ENCODE results near the gene LRRC71. TPM values are rescaled to one million over a fixed set of nuclear protein-coding genes. Genes with fewer than 3 reads are reported as not detected.

The LRRC71 gene
- total RNA-seq, 1 experiment from 2014 or later: not detected

DNA sequence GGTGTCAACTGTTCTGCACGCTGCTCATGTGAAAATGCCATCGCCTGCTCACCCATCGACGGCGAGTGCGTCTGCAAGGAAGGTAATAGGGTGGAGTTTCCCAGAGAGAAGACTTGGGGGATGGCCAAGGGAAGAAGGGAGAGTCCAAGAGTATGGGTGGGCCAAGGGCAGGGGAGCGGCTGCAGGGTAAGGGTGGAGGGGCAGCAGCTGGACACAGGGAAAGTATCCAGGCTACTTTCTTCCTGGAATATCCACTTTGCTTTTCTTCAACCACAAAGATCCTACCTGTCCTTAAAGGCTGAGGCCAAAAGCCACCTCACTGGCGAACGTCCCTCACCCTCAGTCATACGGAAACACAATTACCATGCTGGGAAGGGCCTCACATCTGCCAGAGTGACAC, 11.5 kb upstream of the LRRC71 start:
- Mint-ChIP-seq H3K4me3 (ENCODE audit: unreplicated experiment) (no peak overlapping the region), H3K36me3 (ENCODE audit: insufficient read depth, unreplicated experiment) (no peaks in the 10 kb centered on the region), H3K9me3 (ENCODE audit: unreplicated experiment) (no peaks in the 10 kb centered on the region), H3K4me1 (ENCODE audit: insufficient read depth, unreplicated experiment) (peaks cover 19% of the 10 kb centered on the region), H3K27ac (ENCODE audit: low read depth, unreplicated experiment) (no peak overlapping the region), H3K27me3 (ENCODE audit: insufficient read depth, unreplicated experiment) (peaks cover 13% of the 10 kb centered on the region)
- TF ChIP-seq, protein P1, sequence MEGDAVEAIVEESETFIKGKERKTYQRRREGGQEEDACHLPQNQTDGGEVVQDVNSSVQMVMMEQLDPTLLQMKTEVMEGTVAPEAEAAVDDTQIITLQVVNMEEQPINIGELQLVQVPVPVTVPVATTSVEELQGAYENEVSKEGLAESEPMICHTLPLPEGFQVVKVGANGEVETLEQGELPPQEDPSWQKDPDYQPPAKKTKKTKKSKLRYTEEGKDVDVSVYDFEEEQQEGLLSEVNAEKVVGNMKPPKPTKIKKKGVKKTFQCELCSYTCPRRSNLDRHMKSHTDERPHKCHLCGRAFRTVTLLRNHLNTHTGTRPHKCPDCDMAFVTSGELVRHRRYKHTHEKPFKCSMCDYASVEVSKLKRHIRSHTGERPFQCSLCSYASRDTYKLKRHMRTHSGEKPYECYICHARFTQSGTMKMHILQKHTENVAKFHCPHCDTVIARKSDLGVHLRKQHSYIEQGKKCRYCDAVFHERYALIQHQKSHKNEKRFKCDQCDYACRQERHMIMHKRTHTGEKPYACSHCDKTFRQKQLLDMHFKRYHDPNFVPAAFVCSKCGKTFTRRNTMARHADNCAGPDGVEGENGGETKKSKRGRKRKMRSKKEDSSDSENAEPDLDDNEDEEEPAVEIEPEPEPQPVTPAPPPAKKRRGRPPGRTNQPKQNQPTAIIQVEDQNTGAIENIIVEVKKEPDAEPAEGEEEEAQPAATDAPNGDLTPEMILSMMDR (IDR thresholded peaks at IDR 0.05; ENCODE audit: unreplicated experiment): no peak
- DNase-seq (ENCODE audit: unreplicated experiment): no peak
- intact Hi-C loops (cut with micrococcal nuclease): no loop called here
- POLR2A ChIA-PET: no interaction called here
- no TSS peak for BruUV-seq (replicated peaks)
- CTCF ChIA-PET: interaction anchor here (0.6 to 3.5 kb wide), 8 partner anchors 8 to 246 kb away, joined by 3 to 34 read pairs (median 3); no protein-coding TSS in a partner anchor

DNA sequence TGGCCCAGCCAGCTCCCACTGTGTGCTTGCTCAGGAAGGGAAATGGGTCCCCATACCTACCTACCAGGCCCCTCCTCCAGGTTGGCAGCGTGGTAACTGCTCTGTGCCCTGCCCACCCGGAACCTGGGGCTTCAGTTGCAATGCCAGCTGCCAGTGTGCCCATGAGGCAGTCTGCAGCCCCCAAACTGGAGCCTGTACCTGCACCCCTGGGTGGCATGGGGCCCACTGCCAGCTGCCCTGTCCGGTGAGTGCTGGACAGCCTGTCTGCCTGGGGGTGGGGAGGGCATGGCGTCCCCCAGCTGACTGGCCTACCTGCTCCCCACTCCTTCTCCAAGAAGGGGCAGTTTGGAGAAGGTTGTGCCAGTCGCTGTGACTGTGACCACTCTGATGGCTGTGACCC, 10.8 kb upstream of the LRRC71 start:
- ChIA-PET CTCF (interaction anchor here (0.6 to 3.5 kb wide), 14 partner anchors 8 to 498 kb away, joined by 3 to 34 read pairs (median 4); partner anchors contain the start of gene PEAR1), POLR2A (no interaction called here)
- no peak overlapping the region for H3K27ac Mint-ChIP-seq (ENCODE audit: low read depth, unreplicated experiment)
- no peak overlapping the region for H3K4me3 Mint-ChIP-seq (ENCODE audit: unreplicated experiment)
- H3K36me3 Mint-ChIP-seq (ENCODE audit: insufficient read depth, unreplicated experiment): no peaks in the 10 kb centered on the region
- intact Hi-C loops (cut with micrococcal nuclease): loop anchor here (10.0 kb wide), 1 partner anchor 245 kb away; no protein-coding TSS in a partner anchor
- no peak for DNase-seq (ENCODE audit: unreplicated experiment)
- BruUV-seq (replicated peaks): no TSS peak
- TF ChIP-seq, protein P1 (IDR thresholded peaks at IDR 0.05; ENCODE audit: unreplicated experiment): no peak
- H3K9me3 Mint-ChIP-seq (ENCODE audit: unreplicated experiment): no peaks in the 10 kb centered on the region
- peaks cover 13% of the 10 kb centered on the region for H3K27me3 Mint-ChIP-seq (ENCODE audit: insufficient read depth, unreplicated experiment)
- H3K4me1 Mint-ChIP-seq (ENCODE audit: insufficient read depth, unreplicated experiment): peaks cover 19% of the 10 kb centered on the region

DNA sequence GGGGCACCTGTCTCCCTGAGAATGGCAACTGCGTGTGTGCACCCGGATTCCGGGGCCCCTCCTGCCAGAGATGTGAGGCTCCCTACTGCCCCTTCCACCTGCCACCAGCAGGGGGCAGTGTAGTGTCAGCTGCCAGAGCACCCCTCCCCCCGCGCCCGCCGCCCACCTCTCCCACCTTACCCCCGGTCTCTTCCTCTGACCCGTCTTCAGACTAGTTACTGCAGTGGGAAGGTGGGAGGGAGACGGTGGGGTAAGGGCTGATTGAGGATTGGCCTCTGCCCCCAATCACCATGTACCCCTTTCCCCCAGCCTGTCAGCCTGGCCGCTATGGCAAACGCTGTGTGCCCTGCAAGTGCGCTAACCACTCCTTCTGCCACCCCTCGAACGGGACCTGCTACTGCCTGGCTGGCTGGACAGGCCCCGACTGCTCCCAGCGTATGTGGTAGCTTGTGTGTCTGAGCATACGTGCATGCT, 10.1 kb upstream of the LRRC71 start:
- Mint-ChIP-seq H3K27ac (ENCODE audit: low read depth, unreplicated experiment) (no peak overlapping the region), H3K36me3 (ENCODE audit: insufficient read depth, unreplicated experiment) (no peaks in the 10 kb centered on the region), H3K9me3 (ENCODE audit: unreplicated experiment) (no peaks in the 10 kb centered on the region), H3K4me3 (ENCODE audit: unreplicated experiment) (no peak overlapping the region), H3K27me3 (ENCODE audit: insufficient read depth, unreplicated experiment) (peaks cover 13% of the 10 kb centered on the region), H3K4me1 (ENCODE audit: insufficient read depth, unreplicated experiment) (peaks cover 19% of the 10 kb centered on the region)
- DNase-seq (ENCODE audit: unreplicated experiment): peak; percentile 47
- no TSS peak for BruUV-seq (replicated peaks)
- TF ChIP-seq, protein P1 (IDR thresholded peaks at IDR 0.05; ENCODE audit: unreplicated experiment): peak; percentile 99
- POLR2A ChIA-PET: interaction anchor here (0.8 to 1.0 kb wide), 2 partner anchors 18 to 20 kb away, joined by 3 to 4 read pairs; no protein-coding TSS in a partner anchor
- CTCF ChIA-PET: interaction anchor here (0.6 to 3.5 kb wide), 15 partner anchors 9 to 284 kb away, joined by 3 to 34 read pairs (median 5); partner anchors contain the start of gene PEAR1
- intact Hi-C loops (cut with micrococcal nuclease): loop anchor here (10.0 kb wide), 1 partner anchor 244 kb away; no protein-coding TSS in a partner anchor

GRCh38 chr1:156911577-156912298, 8.7 kb upstream of the LRRC71 start:
- intact Hi-C loops (cut with micrococcal nuclease): loop anchor here (10.0 kb wide), 1 partner anchor 243 kb away; no protein-coding TSS in a partner anchor
- H3K4me1 Mint-ChIP-seq (ENCODE audit: insufficient read depth, unreplicated experiment): peaks cover 19% of the 10 kb centered on the region
- H3K4me3 Mint-ChIP-seq (ENCODE audit: unreplicated experiment): no peak overlapping the region
- H3K27me3 Mint-ChIP-seq (ENCODE audit: insufficient read depth, unreplicated experiment): peaks cover 13% of the 10 kb centered on the region
- POLR2A ChIA-PET: interaction anchor here (1.3 kb wide), 1 partner anchor 20 kb away, joined by 3 read pairs; no protein-coding TSS in a partner anchor
- no peak overlapping the region for H3K27ac Mint-ChIP-seq (ENCODE audit: low read depth, unreplicated experiment)
- no peak for DNase-seq (ENCODE audit: unreplicated experiment)
- CTCF ChIA-PET: interaction anchor here (0.6 to 3.5 kb wide), 14 partner anchors 10 to 244 kb away, joined by 3 to 34 read pairs (median 4); no protein-coding TSS in a partner anchor
- no TSS peak for BruUV-seq (replicated peaks)
- H3K36me3 Mint-ChIP-seq (ENCODE audit: insufficient read depth, unreplicated experiment): peaks cover 4% of the 10 kb centered on the region
- H3K9me3 Mint-ChIP-seq (ENCODE audit: unreplicated experiment): no peaks in the 10 kb centered on the region
- TF ChIP-seq, protein P1 (IDR thresholded peaks at IDR 0.05; ENCODE audit: unreplicated experiment): no peak
